DND-41 (cell line): Measurements from ENCODE around the gene TMEM19.

Experiments used
- ATAC-seq: fragments of 200-7000 bp; cut with Tn5 transposase; 3 replicates; pipeline ENCODE4 v1.9.1; 2021; ENCODE audit warnings: low read depth; ENCODE audit not compliant: insufficient read depth
- DNase-seq: peaks from one replicate; pipeline ENCODE4 v3.0.0-alpha.2; 2020
- H2AFZ ChIP-seq: 2 replicates; pipeline ENCODE4 v1.6.0; 2012; ENCODE audit warnings: low read depth, low read length
- H3K27ac ChIP-seq: 2 replicates; pipeline ENCODE4 v1.5.1; 2012; ENCODE audit warnings: low read length, inconsistent platforms
- H3K27me3 ChIP-seq: fragments of 200-600 bp; sonication (generic); 2 replicates; pipeline ENCODE4 v1.6.0; 2012; ENCODE audit warnings: low read length, mild to moderate bottlenecking, inconsistent platforms; ENCODE audit not compliant: insufficient read depth, poor library complexity
- H3K36me3 ChIP-seq: 2 replicates; pipeline ENCODE4 v1.5.1; 2012; ENCODE audit warnings: low read length, inconsistent platforms; ENCODE audit not compliant: insufficient read depth
- H3K4me1 ChIP-seq: 2 replicates; pipeline ENCODE4 v1.5.1; 2012; ENCODE audit warnings: mild to moderate bottlenecking, low read length; ENCODE audit not compliant: insufficient read depth
- H3K4me2 ChIP-seq: 2 replicates; pipeline ENCODE4 v1.6.0; 2012; ENCODE audit warnings: mild to moderate bottlenecking, moderate library complexity, low read length, inconsistent platforms; ENCODE audit not compliant: insufficient read depth
- H3K4me3 ChIP-seq, 2 experiments: fragments of 200-600 bp in 1 of 2; shearing (Covaris generic) in 1 of 2; 2 replicates each; pipeline ENCODE4 v1.5.1; 2012 to 2016; ENCODE audit warnings: inconsistent platforms in 2 of 2, low read length in 2 of 2, mild to moderate bottlenecking in 2 of 2, low read depth in 1 of 2, moderate library complexity in 1 of 2
- H3K79me2 ChIP-seq: 2 replicates; pipeline ENCODE4 v1.6.0; 2012; ENCODE audit warnings: low read length, inconsistent platforms; ENCODE audit not compliant: insufficient read depth
- H3K9ac ChIP-seq: 2 replicates; pipeline ENCODE4 v1.6.0; 2012; ENCODE audit warnings: low read depth, mild to moderate bottlenecking, inconsistent platforms, low read length, moderate library complexity
- H3K9me3 ChIP-seq: 2 replicates; pipeline ENCODE4 v1.5.1; 2012; ENCODE audit warnings: low read length, moderate library complexity, mild to moderate bottlenecking, inconsistent platforms; ENCODE audit not compliant: insufficient read depth, severe bottlenecking
- H4K20me1 ChIP-seq: 2 replicates; pipeline ENCODE4 v1.6.0; 2012; ENCODE audit warnings: low read length; ENCODE audit not compliant: insufficient read depth
- CTCF ChIP-seq: IDR thresholded peaks from 2 replicates; pipeline ENCODE4 v1.5.1; 2012; ENCODE audit warnings: borderline replicate concordance, low read length, moderate library complexity, mild to moderate bottlenecking; ENCODE audit not compliant: poor library complexity, severe bottlenecking; ENCODE audit errors: extremely low read depth
- EZH2 ChIP-seq: IDR thresholded peaks from 3 replicates; pipeline ENCODE4 v1.6.1; 2012; ENCODE audit warnings: borderline replicate concordance, low read depth, mild to moderate bottlenecking, moderate library complexity, low read length, inconsistent platforms; ENCODE audit not compliant: severe bottlenecking

Gene TMEM19

DNA sequence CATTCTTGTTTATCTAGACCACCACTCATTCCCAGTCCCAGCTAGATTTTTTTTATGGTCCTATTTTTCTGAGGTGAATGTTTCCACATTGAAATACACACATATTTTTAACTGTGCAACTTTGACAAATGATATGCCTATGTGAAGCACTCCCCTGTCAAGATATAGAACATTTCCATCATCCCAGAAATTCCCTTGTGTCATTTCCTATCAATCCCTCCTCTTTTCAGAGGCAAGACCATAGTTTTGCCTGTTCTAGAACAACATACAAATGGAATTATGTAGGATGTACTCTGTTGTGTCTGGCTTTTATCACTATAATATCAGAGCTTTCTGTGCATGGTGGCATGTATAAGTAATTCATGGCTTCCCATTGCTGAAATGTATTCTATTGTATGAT, 32.7 kb downstream of the TMEM19 start:
- H4K20me1 ChIP-seq = no peaks in the 10 kb centered on the region
- no peak overlapping the region for H3K4me3 ChIP-seq
- H3K27me3 ChIP-seq = no peaks in the 10 kb centered on the region
- TF ChIP-seq CTCF (no peak), EZH2 (no peak)
- no peaks in the 10 kb centered on the region for H3K36me3 ChIP-seq
- H3K9ac ChIP-seq = no peak overlapping the region
- no peak for DNase-seq
- H2AFZ ChIP-seq = no peak overlapping the region
- H3K9me3 ChIP-seq = no peaks in the 10 kb centered on the region
- no peak for ATAC-seq
- no peak overlapping the region for H3K4me2 ChIP-seq
- H3K79me2 ChIP-seq = no peaks in the 10 kb centered on the region
- no peaks in the 10 kb centered on the region for H3K4me1 ChIP-seq
- no peak overlapping the region for H3K27ac ChIP-seq

- Histone ChIP-seq H3K9me3 (no peaks in the 10 kb centered on the region), H3K27me3 (no peaks in the 10 kb centered on the region), H3K4me2 (no peak overlapping the region), H4K20me1 (no peaks in the 10 kb centered on the region), H2AFZ (no peak overlapping the region), H3K9ac (no peak overlapping the region), H3K4me1 (no peaks in the 10 kb centered on the region), H3K36me3 (no peaks in the 10 kb centered on the region), H3K4me3 (no peak overlapping the region), H3K27ac (no peak overlapping the region), H3K79me2 (no peaks in the 10 kb centered on the region)
- TF ChIP-seq EZH2 (no peak), CTCF (no peak)
- no peak for DNase-seq
- no peak for ATAC-seq
Observed at GRCh38 chr12:71719647-71720370, 33.9 kb downstream of the TMEM19 start.

- H3K9me3 ChIP-seq = no peaks in the 10 kb centered on the region
- H3K36me3 ChIP-seq = no peaks in the 10 kb centered on the region
- no peak overlapping the region for H2AFZ ChIP-seq
- no peaks in the 10 kb centered on the region for H4K20me1 ChIP-seq
- no peaks in the 10 kb centered on the region for H3K79me2 ChIP-seq
- no peak overlapping the region for H3K4me3 ChIP-seq
- no peaks in the 10 kb centered on the region for H3K4me1 ChIP-seq
- H3K9ac ChIP-seq = no peak overlapping the region
- no peak overlapping the region for H3K4me2 ChIP-seq
- ATAC-seq = no peak
- H3K27ac ChIP-seq = no peak overlapping the region
- TF ChIP-seq CTCF (no peak), EZH2 (no peak)
- no peaks in the 10 kb centered on the region for H3K27me3 ChIP-seq
- DNase-seq = no peak
Observed at GRCh38 chr12:71721783-71722505, 36.1 kb downstream of the TMEM19 start.
